ENCODE data around the gene MON2.
"Not testable (repeated sequence)": the region's sequence is repeated elsewhere in the genome, so short reads cannot be mapped to it uniquely, and the experiment has no call there.

The MON2 gene, protein sequence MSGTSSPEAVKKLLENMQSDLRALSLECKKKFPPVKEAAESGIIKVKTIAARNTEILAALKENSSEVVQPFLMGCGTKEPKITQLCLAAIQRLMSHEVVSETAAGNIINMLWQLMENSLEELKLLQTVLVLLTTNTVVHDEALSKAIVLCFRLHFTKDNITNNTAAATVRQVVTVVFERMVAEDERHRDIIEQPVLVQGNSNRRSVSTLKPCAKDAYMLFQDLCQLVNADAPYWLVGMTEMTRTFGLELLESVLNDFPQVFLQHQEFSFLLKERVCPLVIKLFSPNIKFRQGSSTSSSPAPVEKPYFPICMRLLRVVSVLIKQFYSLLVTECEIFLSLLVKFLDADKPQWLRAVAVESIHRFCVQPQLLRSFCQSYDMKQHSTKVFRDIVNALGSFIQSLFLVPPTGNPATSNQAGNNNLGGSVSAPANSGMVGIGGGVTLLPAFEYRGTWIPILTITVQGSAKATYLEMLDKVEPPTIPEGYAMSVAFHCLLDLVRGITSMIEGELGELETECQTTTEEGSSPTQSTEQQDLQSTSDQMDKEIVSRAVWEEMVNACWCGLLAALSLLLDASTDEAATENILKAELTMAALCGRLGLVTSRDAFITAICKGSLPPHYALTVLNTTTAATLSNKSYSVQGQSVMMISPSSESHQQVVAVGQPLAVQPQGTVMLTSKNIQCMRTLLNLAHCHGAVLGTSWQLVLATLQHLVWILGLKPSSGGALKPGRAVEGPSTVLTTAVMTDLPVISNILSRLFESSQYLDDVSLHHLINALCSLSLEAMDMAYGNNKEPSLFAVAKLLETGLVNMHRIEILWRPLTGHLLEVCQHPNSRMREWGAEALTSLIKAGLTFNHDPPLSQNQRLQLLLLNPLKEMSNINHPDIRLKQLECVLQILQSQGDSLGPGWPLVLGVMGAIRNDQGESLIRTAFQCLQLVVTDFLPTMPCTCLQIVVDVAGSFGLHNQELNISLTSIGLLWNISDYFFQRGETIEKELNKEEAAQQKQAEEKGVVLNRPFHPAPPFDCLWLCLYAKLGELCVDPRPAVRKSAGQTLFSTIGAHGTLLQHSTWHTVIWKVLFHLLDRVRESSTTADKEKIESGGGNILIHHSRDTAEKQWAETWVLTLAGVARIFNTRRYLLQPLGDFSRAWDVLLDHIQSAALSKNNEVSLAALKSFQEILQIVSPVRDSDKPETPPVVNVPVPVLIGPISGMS (N-terminal part only)

DNA sequence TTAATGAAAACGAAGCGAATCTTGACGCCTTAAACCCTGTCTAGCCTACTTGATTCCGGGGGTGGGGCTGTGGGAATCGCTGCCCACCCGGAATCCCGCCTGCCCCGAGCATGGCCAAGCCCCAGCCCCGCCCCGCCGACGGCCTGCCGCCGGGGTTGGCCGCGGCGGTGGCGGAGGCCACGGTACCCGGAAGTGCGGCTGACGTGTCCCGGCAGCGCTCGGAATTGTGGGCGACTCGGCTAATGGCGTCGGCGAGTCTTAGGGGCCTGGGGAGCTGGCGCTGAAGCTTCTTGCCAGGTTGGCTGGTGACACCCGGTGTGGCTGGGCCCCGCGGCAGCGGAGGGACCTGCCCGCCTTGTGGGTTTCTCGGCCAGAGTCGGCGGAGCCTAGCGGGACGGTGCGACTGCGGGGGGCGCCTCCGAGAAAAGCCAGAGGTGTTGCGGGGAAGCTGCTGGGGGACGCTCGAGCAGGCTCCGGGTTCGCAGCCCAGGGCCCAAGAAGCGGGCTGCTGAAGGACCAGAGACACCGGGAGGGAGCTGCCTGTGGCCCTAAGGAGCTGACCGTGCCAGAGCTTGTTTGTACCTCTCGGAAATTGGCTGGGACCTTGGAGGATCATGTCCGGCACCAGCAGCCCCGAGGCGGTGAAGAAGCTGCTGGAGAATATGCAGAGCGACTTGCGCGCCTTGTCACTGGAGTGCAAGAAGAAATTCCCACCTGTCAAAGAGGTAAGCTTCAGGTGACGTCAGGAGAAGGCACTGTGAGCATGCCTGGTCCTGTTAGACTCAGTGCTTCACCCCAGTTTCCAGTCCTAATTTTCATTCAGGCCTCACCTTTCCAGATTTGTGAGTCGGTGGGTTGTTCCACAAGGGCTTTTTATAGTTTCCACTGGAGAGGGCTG lies at the start of gene MON2:
Gene MON2, plus strand, starts transcription at position 233 of the 898 bp plus-strand sequence. Its CDS starts 382 bp downstream, at position 615.
- DNase-seq: peak; percentile 5

DNA sequence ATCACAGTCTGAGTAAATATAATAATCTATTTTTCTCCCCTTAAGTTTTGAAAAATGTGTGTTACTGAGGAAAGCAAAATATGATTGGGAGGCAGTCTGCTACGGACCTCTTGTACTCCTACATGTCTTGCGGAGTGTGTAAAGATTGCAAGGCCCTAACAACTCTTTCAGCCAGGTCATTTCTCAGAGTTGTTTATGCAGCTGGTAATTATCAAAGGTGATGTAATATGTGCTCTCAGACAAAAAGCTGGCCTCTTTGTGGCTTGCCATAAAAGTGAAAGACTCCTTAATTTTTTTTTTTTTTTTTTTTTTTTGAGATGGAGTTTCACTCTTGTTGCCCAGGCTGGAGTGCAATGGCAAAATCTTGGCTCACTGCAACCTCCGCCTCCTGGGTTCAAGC lies 40.5 kb upstream of the MON2 start:
- DNase-seq: no peak

DNA sequence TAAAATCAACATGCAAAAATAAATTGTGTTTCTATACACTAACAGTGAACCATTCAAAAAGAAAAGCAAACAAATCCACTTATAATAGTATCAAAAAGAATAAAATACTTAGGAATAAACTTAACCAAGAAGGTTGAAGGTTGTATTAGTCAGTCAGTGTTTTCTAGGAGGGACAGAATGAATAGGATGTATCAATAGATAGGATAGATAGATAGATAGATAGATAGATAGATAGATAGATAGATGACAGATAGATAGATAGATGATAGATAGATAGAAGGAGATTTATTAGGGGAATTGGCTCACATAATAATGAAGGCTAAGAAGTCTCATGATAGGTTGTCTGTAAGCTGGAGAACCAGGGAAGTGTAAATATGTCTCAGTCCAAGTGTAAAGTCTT lies 37.2 kb upstream of the MON2 start:
- DNase-seq: no peak

DNA sequence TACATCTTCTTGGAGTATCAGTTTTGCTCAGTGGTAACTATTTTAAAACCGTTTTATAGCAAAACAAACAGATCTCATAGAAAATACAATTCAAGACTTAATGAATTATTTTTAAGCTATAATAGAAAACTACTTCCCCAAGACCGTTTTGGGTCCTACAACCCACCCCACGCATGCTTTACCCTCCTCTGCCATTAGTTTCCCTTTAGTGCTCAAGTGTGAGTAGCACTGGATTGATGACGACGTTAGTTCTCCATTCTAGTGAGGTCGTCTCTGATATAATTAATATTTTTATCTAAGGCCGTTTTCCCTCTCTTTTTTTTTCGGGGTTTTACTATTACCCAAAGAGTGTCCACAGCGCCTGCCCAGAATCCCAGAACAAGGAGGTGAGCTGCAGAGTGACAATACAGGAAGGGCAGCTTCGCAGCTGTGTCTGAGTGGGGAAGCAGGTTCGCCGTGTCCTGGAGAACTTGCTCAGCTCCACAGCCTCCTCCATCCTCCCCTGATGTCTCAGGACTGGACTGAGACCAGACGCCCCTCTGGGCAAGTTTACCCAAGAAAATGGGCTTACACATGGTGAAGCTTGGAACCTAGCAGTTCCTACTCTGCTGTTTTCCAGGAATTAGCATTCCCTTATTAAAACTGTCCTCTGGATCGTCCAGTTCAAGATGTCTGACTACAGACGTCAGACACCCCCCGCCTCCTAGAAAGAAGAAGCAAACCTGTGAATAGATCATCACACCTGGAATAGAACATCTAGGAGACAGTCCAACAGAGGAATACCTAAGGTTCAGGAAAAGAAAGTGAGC lies 31.9 kb upstream of the MON2 start:
- no peak for DNase-seq

DNA sequence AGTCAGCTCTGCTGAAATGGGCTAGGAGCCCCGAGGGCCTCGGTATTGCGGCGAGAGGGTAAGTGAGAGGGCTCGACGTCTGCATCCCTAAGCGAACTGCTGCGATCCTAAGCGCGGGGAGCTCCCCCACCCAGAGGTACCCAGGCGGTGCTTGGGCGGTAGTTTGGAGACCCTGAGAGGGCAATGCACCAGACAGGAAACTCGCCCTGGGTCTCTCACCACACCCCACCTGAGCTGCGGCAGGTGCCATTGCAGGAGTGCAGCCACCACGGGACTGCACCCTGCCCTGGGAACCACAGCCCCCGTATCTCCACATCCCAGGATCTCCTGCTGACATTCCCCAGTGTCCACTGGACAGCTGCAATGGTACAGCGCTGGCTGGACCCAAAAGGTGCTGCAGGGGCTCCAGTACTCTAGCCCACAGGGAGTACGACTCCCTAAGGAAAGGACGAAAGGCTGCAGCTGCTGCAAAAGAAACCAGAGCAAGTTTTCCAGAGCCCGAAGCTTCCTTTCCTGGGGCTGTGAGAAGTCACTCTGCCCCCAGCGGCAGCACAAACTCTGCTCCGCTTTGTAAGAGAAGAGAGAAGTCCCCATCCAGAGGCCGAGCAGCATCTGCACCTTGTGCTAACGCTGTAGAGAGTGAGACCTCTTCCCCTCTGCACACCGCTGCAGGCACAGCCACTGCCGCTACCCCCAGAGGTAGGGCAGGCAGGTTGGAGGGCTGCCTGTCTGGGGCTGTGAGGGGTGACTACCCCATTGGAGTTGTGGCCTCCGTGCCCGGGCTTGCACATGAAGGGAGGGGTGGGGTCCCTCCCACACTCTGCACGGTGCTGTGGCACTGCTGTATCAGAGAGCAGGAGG lies 31.1 kb upstream of the MON2 start:
- no peak for DNase-seq

DNA sequence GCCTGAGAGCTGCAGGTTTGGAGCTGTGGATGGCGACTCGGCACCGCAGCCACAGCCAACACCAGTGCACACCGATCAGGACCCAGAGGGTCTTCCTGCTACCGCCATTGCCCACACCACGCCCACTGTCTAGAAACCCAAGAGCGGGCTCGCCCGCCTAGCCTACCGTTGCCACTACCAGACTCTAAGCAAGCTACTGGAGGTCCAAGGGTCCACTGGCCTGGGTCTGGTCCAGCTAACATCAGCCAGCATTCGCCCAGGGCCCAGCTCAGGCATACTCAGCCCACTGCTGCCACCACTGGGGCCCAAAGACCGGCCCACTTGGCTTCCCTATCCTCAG lies 30.5 kb upstream of the MON2 start:
- DNase-seq: no peak

DNA sequence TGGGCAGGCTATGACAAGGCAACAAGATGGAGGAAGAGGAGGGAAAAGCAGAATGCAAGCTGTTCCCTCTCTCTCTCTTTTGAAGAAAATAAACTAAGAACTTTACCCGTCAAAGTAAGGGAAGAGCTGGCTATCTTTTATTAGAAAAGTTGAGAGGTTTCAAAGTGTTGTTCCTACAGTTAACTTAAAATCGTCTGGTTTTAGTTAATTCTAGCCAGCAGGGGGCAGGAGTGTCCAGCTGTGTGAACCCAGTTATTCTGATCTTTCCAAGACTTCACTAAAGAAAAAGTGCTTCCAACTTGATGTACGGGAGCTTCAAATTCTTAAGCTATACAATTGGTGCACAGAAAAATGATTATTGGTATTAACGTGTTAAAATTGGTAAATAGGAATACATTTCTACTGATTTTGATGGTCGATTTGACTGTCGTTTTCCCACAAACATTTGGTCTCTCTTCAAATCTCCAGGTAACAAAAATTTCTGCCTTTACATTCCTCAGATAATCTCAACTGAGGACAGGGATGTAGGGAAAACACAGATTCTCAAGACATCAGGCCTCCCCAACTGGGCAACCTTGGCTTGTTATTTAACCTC lies 28.4 kb upstream of the MON2 start:
- no peak for DNase-seq

DNA sequence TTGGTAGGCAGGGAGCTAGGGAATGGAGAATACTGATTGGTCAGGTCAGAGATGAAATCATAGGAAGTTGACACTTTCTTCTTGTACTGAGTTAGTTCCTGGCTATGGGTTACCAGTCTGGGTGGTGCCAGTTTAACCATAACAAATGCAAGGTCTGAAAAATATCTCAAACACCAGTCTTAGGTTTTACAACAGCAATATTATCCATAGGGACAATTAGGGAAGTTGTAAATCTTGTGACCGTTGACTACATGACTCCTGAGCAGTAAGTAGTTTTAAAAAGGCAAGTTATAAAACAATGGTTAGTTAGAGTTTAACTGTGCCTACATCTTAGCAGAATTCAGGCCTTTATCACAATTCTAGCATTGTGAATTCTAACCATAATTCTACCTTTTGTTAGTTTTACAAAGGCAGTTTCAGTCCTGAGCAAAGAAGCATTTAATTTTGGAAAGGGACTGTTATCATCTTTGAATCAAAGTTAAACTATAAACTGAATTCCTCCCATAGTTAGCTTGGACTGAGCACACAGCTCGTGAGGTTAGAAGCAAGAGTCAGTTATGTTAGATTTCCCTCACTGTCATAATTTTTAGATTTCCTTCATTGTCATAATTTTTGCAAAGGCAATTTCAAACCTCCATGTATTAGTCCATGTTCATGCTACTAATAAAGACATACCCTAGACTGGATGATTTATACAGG lies 19.7 kb upstream of the MON2 start:
- no peak for DNase-seq

DNA sequence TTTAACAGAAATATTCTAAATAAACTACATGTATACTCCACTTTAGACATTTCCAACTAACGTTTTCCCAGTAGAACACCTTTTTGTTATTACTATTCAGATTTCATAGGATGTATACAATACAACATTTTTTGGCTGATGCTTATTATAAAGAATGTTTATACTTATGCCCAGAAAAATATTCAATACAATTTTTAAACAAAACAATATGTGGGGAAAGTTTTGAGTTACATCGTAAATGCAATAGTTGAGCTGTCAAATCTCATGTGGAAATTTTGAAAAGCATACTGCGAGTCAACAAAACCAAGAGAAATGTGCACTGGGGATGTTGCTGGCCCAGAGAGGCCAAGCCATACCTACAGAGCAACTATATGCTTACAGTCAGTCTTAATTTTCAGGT lies 18.2 kb upstream of the MON2 start:
- DNase-seq: no peak

DNA sequence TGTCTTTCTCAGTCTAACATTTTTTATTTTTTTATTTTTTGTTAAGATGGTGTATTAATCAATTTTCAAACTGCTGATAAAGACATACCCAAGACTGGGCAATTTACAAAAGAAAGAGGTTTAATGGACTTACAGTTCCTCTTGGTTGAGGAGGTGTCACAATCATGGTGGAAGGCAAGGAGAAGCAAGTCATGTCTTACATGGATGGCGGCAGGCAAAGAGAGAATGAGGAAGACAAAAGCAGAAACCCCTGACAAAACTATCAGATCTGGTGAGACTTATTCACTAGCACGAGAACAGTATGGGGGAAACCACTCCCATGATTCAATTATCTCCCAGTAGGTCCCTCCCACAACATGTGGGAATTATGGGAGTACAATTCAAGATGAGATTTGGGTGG lies 11.2 kb upstream of the MON2 start:
- DNase-seq: not testable (repeated sequence)

DNA sequence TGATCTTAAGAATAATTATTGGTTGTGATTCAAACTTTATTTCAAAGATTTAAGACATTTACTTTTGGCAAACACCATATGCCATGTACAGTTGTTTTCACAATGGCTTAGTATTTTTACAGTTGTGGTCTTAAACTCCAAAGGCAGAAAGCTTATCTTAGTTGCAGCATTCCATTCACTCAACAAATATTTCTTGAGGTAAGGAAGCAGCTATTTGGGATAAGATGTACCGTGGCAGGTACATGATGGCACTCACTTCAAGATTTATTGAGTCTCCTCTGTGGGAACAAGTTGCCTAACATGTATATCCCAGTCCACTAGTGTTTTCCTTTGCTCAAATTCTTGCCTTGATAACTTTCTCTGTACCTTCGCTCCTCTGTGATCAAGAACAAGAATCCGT lies 8.0 kb upstream of the MON2 start:
- DNase-seq: no peak

DNA sequence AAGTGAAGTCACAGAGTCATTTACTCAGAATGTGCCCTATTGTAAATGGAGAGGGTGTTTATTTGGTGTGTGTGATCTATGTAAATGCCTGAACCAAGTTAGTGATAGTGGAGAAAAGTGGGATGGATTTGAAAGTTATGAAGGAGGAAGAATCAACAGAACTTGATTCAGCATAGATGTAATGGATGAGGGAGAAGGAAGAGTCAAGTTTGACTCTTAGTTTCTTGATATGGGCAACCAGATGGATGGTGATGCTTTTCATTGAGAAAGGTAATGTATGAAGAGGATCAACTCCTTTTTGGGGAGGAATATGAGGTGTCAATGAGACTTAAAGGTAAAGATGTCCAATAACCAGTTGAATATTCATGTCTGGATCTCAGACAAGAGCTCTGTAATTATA lies 6.7 kb upstream of the MON2 start:
- DNase-seq: no peak

DNA sequence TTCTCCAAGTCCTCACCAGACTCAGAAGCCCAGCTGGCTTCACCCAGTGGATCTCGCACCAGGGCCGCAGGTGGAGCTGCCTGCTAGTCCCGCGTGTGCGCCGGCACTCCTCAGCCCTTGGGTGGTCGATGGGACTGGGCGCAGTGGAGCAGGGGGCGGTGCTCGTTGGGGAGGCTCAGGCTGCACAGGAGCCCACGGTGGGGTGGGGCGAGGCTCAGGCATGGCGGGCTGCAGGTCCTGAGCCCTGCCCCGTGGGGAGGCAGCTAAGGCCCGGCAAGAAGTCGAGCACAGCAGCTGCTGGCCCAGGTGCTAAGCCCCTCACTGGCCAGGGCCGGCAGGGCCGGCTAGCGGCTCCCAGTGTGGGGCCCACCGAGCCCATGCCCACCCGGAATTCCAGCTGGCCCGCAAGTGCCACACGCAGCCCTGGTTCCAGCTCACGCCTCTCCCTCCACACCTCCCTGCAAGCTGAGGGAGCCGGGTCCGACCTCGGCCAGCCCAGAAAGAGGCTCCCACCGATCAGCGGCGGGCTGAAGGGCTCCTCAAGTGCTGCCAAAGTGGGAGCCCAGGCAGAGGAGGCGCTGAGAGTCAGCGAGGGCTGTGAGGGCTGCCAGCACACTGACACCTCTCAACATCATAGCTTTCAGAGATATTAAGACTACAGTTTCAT lies 5.3 kb upstream of the MON2 start:
- DNase-seq: not testable (repeated sequence)

DNA sequence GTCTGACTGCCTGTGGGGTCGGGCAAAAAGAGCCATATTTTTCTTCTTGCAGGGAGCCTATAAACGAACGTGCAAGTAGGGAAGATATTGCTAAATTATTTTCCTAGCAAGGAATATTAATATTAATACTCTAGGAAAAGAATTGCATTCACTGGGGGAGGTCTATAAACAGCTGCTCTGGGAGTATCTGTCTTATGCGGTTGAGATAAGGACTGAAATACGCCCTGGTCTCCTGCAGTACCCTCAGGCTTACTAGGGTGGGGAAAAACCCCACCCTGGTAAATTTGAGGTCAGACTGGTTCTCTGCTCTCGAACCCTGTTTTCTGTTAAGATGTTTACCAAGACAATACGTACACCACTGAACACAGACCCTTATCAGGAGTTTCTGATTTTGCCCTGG lies 3.4 kb upstream of the MON2 start:
- not testable (repeated sequence) for DNase-seq

DNA sequence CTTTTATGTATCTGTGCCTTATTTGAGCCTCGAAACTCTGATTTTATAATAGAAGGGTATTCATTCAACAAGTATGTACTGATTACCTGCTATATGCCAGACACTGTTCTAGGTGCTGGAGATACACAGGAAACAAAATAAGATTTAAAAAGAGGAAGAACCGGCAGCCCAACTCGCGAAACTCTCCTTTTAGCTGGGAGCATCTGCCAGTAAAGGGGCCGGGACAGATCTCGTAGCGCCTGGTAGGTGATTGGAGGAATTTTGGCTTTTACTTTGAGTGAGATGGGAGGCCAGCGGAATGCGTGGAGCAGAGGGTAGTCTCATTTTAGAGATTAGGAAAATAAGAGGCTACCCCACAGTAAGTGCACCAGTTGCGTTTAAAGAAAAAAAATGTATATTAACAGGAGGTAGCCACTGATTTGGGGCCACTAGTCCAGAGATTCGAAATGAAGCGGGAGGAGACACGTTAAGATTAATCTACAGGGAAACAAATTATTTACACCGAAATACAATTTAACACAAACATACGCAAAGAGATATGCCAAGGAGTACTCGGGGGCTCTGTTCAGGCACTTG lies 520 bp upstream of the MON2 start:
- DNase-seq: no peak

DNA sequence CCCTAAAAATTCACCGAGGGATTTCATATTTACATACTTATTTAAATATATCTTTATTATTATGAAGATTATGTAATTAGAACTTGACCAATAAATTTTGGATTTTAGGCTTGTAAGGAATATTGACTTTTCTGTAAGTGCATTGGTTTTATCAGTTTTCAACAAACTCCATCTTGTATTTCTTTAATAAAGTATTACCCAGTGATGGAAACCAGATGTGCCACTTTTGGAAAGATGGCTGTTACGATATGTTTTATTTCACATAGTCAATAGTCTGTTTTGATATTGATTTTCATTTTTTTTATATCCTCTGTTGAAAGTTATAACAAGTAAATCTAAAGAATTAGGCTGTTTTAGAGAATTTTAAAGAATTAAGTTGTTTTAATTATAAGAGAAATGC lies 1.8 kb downstream of the MON2 start:
- DNase-seq: no peak

DNA sequence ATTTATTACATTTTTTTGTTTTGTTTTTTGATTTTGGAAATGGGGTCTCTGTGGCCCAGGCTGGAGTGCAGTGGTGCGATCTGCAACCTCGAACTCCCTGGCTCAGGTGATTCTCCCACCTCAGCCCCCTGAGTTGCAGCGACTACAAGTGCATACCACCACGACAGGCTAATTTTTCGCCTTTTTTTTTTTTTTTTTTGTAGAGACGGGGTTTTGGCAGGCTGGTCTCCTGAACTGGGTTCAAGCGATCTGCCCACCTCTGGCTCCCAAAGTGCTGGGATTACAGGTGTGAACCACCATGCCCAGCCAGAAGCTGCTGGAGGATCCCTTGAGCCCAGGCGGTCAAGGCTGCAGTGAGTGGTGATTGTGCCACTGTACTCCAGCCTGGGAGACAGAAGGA lies 2.3 kb downstream of the MON2 start:
- DNase-seq: no peak

DNA sequence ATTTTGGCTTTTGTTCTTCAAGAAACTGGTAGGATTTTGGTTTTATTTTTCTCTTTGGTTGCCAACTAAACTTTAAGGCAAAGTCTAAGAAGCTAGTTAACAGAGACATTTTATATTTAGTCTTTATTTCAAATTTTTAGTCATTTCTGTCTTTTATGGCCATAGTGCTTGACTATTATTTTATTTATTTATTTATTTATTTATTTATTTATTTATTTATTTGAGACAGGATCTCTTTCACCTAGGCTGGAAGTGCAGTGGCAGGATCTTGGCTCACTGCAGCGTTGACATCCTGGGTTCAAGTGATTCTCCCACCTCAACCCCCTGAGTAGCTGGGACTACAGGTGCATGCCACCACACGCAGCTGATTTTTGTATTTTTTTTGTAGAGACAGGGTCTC lies 3.1 kb downstream of the MON2 start:
- no peak for DNase-seq

DNA sequence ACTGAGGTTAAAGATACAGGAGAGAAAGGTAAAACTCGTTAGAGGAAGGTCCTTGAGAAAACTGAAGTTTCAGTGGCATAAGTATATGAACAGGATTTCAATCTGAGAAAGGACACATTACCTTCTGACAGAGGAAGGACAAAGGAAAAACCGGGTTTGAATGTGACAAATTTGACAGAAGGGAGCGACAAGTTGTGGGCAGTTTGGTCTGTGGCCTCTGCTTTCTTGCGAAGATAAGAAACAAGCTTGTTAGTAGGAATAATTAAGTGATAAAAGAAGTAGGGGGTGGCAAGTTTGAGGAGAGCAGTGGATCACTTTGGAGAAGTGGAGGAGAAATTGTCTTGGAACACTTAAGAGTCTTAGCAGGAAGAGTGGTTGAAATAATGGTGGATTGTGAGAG lies 5.1 kb downstream of the MON2 start:
- DNase-seq: no peak

Measured in NCI-H1436 treated with DMSO at 0.1 percent for 48 hours (cell line).